Keratinocyte (primary cell): ENCODE results near the gene FYB1. TPM values are rescaled to one million over a fixed set of nuclear protein-coding genes. Genes with fewer than 3 reads are reported as not detected.

ENCODE experiments used
- DNase-seq: peaks from one replicate; pipeline ENCODE4 v3.0.0-alpha.2; 2011; ENCODE audit warnings: low read depth, missing footprints, low spot score
- FAIRE-seq: peaks from 2 replicates; lab custom pipeline; 2011; peaks lifted over from hg19 to GRCh38; lab: Jason Lieb, UNC
- H2AFZ ChIP-seq: 2 replicates; pipeline ENCODE4 v1.6.0; 2012; ENCODE audit warnings: low read length, control low read depth, inconsistent platforms; ENCODE audit not compliant: control insufficient read depth
- H3K27ac ChIP-seq: 2 replicates; pipeline ENCODE4 v1.5.1; 2011; ENCODE audit warnings: low read length; ENCODE audit not compliant: control insufficient read depth, insufficient read depth
- H3K27me3 ChIP-seq: 3 replicates; pipeline ENCODE4 v1.6.0; 2011; ENCODE audit warnings: low read length; ENCODE audit not compliant: control insufficient read depth, insufficient read depth; ENCODE audit errors: extremely low read depth
- H3K36me3 ChIP-seq, 2 experiments: 2 replicates in 1 of 2; 3 replicates in 1 of 2; pipeline ENCODE4 v1.5.1; 2011; ENCODE audit warnings: low read length in 2 of 2, mild to moderate bottlenecking in 1 of 2; ENCODE audit not compliant: control insufficient read depth in 2 of 2, insufficient read depth in 2 of 2; ENCODE audit errors: extremely low read depth in 1 of 2
- H3K4me1 ChIP-seq: 3 replicates; pipeline ENCODE4 v1.5.1; 2011; ENCODE audit warnings: low read length; ENCODE audit not compliant: control insufficient read depth, insufficient read depth; ENCODE audit errors: extremely low read depth
- H3K4me2 ChIP-seq: 3 replicates; pipeline ENCODE4 v1.6.0; 2011; ENCODE audit warnings: low read depth, low read length; ENCODE audit not compliant: control insufficient read depth, insufficient read depth; ENCODE audit errors: extremely low read depth
- H3K4me3 ChIP-seq, 3 experiments: fragments of 200-600 bp in 1 of 3; sonication (generic) in 1 of 3; 2 replicates in 2 of 3; 3 replicates in 1 of 3; pipeline ENCODE4 v1.5.1; 2011 to 2016; ENCODE audit warnings: low read length in 3 of 3, mild to moderate bottlenecking in 3 of 3, control low read depth in 2 of 3, inconsistent platforms in 1 of 3, low read depth in 1 of 3, mixed read lengths in 1 of 3, mixed run types in 1 of 3, moderate library complexity in 1 of 3; ENCODE audit not compliant: control insufficient read depth in 2 of 3, insufficient read depth in 2 of 3; ENCODE audit errors: extremely low read depth in 1 of 3
- H3K79me2 ChIP-seq: 2 replicates; pipeline ENCODE4 v1.6.0; 2012; ENCODE audit warnings: low read length; ENCODE audit not compliant: control insufficient read depth, insufficient read depth
- H3K9ac ChIP-seq: 3 replicates; pipeline ENCODE4 v1.6.0; 2011; ENCODE audit warnings: low read length; ENCODE audit not compliant: control insufficient read depth, insufficient read depth; ENCODE audit errors: extremely low read depth
- H3K9me1 ChIP-seq: 3 replicates; pipeline ENCODE4 v1.6.0; 2011; ENCODE audit warnings: low read length; ENCODE audit not compliant: control insufficient read depth, insufficient read depth; ENCODE audit errors: extremely low read depth
- H3K9me3 ChIP-seq: 2 replicates; pipeline ENCODE4 v1.5.1; 2012; ENCODE audit warnings: low read depth, low read length; ENCODE audit not compliant: control insufficient read depth
- H4K20me1 ChIP-seq: 3 replicates; pipeline ENCODE4 v1.6.0; 2011; ENCODE audit warnings: low read length; ENCODE audit not compliant: control insufficient read depth, insufficient read depth; ENCODE audit errors: extremely low read depth
- EZH2 ChIP-seq: IDR thresholded peaks from one replicate; pipeline ENCODE4 v1.6.1; 2012; ENCODE audit warnings: inconsistent platforms, mild to moderate bottlenecking, low read length, moderate library complexity
- dilution Hi-C: fragments of 300-500 bp; cut with MboI; formaldehyde crosslinking; loops from one replicate; pipeline ENCODE4 v1.7.0; 2020; ENCODE audit warnings: low sequenced_read_pairs; ENCODE audit not compliant: extremely low pct_ligation_motif_present
- polyA plus RNA-seq, 5 experiments: library from polyadenylated mRNA; depleted of rRNA in 3 of 5; stranded (reverse) in 3 of 5; stranded (forward) in 1 of 5; unstranded in 1 of 5; fragments of >200 nt; gene quantifications; 1 replicate in 1 of 5; 2 replicates in 3 of 5; 3 replicates in 1 of 5; pipeline versions ENCODE4 v1.2.1 to v1.2.3, GENCODE V29; 2011 to 2012; ENCODE audit warnings: missing spikeins in 2 of 5, low read depth in 1 of 5, low replicate concordance in 1 of 5
- TF ChIP-seq, protein P1 (sequence below), 3 experiments: IDR thresholded peaks in 1 of 3; conservative IDR thresholded peaks in 1 of 3; optimal IDR thresholded peaks in 1 of 3; 2 replicates in 2 of 3; 3 replicates in 1 of 3; pipeline versions ENCODE3 to v1.5.1; 2011; ENCODE audit warnings: low read length in 3 of 3, mild to moderate bottlenecking in 3 of 3, moderate library complexity in 2 of 3, control low read depth in 1 of 3, inconsistent platforms in 1 of 3; ENCODE audit not compliant: insufficient read depth in 2 of 3; ENCODE audit errors: extremely low read depth in 1 of 3

The FYB1 gene
- polyA plus RNA-seq, 1 donor (not counting 4 experiments of a cell fraction or from before 2014, with no cell fraction given), result 0.29 TPM

DNA sequence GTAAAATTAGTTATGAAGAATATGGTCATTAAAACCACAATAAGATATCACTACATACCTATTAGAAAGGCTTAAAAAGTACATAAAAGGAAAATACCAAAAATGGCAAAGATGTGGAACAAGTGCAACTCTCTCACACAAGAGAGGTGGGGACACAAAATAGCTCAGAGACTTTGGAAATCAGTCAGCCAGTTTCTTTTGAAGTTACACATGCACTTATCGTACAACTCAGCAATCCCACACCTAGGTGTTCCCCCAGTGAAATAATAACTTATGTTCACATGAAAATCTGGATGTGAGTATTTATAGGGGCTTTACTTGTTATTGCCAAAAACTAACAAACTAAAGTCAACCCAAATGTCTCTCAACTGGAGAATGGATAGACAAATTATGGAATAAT lies 135.4 kb downstream of the FYB1 start:
- no peak for TF ChIP-seq EZH2
- TF ChIP-seq, protein P1, sequence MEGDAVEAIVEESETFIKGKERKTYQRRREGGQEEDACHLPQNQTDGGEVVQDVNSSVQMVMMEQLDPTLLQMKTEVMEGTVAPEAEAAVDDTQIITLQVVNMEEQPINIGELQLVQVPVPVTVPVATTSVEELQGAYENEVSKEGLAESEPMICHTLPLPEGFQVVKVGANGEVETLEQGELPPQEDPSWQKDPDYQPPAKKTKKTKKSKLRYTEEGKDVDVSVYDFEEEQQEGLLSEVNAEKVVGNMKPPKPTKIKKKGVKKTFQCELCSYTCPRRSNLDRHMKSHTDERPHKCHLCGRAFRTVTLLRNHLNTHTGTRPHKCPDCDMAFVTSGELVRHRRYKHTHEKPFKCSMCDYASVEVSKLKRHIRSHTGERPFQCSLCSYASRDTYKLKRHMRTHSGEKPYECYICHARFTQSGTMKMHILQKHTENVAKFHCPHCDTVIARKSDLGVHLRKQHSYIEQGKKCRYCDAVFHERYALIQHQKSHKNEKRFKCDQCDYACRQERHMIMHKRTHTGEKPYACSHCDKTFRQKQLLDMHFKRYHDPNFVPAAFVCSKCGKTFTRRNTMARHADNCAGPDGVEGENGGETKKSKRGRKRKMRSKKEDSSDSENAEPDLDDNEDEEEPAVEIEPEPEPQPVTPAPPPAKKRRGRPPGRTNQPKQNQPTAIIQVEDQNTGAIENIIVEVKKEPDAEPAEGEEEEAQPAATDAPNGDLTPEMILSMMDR (optimal IDR thresholded peaks at IDR 0.05 in 1 of 3, IDR thresholded peaks at IDR 0.05 in 1 of 3, conservative IDR thresholded peaks at IDR 0.05 in 1 of 3; ENCODE audit: extremely low read depth in 1 of 3, insufficient read depth in 2 of 3, low read length in 3 of 3), result no peak
- Histone ChIP-seq H3K27me3 (no peaks in the 10 kb centered on the region), H3K4me3 (no peak overlapping the region), H3K4me1 (peaks cover 4% of the 10 kb centered on the region), H2AFZ (no peak overlapping the region), H3K9ac (no peak overlapping the region), H3K9me3 (no peaks in the 10 kb centered on the region), H3K79me2 (no peaks in the 10 kb centered on the region), H3K4me2 (no peak overlapping the region), H3K27ac (no peak overlapping the region), H3K9me1 (no peaks in the 10 kb centered on the region), H4K20me1 (no peaks in the 10 kb centered on the region), H3K36me3 (no peaks in the 10 kb centered on the region)
- dilution Hi-C loops, result no loop called here
- DNase-seq (no peak), FAIRE-seq (peak; percentile 62)

DNA sequence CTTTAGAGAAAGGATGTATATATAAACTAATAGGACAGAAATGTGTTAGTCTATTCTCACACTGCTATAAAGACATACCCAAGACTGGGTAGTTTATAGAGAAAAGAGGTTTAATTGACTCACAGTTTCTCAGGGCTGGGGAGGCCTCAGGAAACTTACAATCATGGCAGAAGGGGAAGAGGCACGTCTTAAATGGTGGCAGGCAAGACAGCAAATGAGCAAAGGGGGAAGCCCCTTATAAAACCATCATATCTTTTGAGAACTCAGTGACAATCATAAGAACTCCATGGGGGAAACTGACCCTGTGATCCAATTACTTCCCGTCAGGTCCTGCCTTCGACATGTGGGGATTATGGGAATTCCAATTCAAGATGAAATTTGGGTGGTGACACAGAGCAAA lies 136.4 kb downstream of the FYB1 start:
- Histone ChIP-seq H4K20me1 (no peaks in the 10 kb centered on the region), H3K9ac (no peak overlapping the region), H3K36me3 (no peaks in the 10 kb centered on the region), H3K4me3 (no peak overlapping the region), H3K4me2 (no peak overlapping the region), H3K9me1 (no peaks in the 10 kb centered on the region), H3K4me1 (peaks cover 4% of the 10 kb centered on the region), H3K79me2 (no peaks in the 10 kb centered on the region), H2AFZ (no peak overlapping the region), H3K27ac (no peak overlapping the region), H3K27me3 (no peaks in the 10 kb centered on the region), H3K9me3 (no peaks in the 10 kb centered on the region)
- FAIRE-seq, result no peak
- TF ChIP-seq EZH2, result no peak
- TF ChIP-seq, protein P1 (optimal IDR thresholded peaks at IDR 0.05 in 1 of 3, IDR thresholded peaks at IDR 0.05 in 1 of 3, conservative IDR thresholded peaks at IDR 0.05 in 1 of 3; ENCODE audit: extremely low read depth in 1 of 3, insufficient read depth in 2 of 3, low read length in 3 of 3), result no peak
- dilution Hi-C loops, result no loop called here
- DNase-seq, result no peak
